HG02759 (cell line): ENCODE results near the gene SUSD6.
"Not testable (repeated sequence)": the region's sequence is repeated elsewhere in the genome, so short reads cannot be mapped to it uniquely, and the experiment has no call there.

Source experiments
- ATAC-seq: cut with Tn5 transposase; IDR thresholded peaks from one replicate; pipeline ENCODE4 v1.9.1; 2021; ENCODE audit warnings: mild to moderate bottlenecking, moderate library complexity; ENCODE audit not compliant: unreplicated experiment

The SUSD6 gene

DNA sequence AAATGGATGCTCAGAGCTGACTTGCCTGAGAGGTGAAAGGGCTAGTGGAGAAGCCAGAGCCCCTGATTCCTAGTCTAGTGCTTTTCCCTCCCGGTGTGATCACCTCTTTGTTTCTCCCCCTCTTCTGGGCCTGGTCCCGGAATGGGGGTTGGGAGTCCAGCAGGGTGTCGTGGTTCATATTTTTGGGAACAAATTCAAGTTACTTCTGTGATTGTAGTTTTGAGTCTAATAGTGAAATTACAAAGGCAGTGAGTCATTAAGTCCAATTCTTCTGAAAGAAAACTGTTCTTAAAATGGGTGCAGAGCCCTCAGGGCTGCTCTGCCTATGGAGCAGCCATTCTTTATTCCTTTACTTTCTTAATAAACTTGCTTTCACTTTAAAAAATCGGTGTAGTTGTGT lies 7.6 kb downstream of the SUSD6 start:
- ATAC-seq = no peak

DNA sequence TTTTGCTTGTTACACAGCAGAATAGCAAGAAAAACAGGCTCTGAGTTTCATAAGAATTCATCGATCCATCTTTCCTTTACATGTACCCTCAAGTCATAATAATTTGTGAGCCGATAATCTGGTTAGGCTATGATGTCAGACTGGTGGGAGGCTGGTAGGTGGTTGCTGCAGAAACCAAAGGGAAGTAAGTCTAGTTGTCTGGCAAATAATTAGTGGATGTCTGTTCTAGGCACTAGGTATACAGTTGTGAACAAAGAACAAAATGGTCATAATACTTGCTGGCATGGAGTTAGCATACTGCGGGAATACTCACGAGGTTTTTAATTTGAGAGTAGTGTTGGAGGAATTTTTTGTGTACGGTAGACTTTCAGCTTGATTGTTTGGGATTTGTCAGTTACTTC lies 8.8 kb downstream of the SUSD6 start:
- ATAC-seq = no peak

DNA sequence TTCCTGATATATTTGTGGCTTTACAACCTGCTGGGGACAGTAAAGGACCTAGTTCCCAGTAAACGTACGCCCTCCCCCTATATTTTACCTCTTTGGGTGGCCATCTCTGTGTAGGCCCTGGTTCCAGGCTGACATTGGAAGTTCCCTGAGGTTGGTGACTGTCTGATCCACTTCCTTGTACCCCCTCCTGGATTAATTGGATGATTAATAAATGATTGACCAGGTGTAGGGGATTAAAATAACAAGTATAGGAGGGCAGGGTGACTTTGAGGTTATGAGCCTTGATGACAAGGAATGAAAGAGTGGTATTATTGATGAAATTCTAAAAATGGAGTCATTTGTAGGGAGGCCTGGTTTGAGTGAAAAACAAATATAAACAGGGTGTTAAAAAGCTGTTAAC lies 9.6 kb downstream of the SUSD6 start:
- ATAC-seq = no peak

DNA sequence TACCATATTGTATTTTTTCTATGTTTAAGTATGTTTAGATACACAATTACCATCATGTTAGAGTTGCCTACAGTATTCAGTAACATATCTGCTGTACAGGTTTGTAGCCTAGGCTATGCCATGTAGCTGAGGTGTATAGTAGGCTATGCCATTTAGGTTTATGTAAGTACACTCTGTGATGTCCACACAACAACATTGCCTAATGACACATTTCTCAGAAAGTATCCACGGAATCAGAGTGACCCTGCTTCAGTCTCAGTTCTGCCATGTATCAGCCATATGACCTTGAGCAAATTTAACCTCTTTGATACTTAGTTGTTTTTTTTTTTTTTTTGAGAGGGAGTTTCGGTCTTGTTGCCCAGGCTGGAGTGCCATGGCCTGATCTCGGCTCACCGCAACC lies 12.7 kb downstream of the SUSD6 start:
- ATAC-seq = no peak

DNA sequence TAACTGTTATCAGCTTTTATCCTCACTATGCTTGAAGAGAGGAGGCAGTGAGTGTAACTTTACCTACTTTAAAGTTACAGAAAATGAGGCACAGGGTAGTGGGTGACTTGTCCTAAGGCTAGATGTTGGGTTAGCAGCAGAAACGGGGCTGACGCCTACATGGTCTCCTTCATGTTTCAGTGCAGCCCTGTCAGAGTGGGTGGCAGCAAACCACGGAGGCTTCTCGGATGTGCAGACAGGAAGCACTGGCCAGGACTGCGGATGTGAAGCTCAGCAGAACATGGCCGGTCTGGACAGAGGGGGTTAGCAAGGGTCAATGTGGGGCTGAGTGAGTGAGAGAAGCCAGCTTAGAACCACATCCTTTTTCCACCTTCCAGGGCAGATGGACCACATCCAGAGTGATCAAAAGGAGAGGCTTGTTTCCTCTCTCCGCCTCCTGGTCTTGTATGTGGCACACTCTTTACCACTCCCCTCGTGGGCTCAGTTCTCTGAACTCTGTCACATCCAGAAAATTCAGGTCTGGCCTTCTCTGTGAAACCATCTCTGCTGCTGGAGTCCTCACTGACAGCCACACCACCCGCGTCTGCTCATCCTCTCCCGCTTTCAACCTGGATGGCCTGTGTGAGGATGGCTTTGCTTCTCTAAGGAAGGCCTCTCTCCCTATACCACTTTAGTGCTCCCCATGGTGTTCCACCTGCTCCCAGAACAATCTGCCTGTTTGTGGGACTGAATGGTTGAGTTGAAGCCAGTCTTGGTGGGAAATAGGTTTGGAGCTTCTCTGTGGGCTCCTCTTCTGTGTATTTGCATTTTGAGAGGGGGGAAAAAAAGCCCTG lies 14.1 kb downstream of the SUSD6 start:
- ATAC-seq = peak; percentile 83

DNA sequence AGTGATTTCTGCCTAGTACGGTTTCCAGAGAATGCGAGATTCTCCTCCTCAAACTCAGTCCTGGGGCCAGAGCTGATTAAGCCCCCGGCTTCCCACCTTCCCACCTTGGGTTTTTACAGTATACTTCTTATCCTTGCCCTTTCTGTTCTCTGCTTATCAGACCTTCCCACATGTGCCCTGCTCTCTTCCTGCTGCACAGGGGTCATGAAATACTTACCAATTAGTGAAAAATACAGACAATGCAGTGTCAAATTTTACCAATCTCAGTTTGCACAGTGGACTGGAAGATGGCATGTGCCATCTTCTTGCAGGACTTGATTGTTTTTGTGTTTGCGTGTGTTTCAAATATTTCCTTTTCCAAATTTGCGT lies 14.7 kb downstream of the SUSD6 start:
- ATAC-seq = no peak

DNA sequence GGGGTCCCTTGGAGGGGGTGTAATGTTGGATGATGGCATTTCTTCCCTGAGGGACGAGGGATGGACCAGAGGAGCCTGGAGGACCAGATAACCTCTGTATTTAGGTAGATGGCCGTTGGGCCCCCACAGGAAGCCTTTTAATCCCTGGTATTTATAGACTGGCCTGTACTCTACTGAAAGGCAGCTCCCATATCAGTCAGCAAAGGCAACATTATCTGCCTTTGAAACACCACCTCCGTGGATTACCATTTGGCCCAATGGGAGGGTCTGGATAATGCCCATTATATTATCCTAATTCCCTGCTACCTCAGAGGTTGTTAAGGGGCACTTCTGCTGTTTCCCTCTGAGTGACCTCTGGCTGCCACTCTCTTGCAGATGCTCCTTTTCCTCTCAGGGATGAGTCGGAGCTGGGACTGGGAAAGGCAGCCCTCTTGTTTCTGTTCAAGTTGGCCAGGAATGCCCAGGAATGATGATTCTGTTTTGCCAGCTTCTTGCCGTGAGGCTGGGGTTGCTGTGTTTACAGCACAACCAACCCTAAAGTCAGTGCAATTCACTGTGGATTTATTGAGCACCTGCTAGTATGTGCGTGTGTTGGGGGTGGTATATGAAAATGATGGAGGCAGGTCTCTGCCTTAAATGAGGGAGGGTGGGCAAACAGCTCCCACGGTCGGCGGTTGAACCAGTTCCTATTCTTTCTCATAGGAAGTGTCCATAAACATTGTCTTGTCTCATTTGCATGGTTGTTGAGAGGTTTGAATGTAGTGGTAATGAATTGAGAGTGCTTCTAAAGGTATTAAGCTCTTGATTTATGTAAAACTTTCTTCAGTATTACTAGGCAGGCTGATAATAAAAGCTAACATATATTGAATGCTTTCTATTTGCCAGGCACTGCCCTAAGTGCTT lies 18.1 kb downstream of the SUSD6 start:
- peak; percentile 47 for ATAC-seq

DNA sequence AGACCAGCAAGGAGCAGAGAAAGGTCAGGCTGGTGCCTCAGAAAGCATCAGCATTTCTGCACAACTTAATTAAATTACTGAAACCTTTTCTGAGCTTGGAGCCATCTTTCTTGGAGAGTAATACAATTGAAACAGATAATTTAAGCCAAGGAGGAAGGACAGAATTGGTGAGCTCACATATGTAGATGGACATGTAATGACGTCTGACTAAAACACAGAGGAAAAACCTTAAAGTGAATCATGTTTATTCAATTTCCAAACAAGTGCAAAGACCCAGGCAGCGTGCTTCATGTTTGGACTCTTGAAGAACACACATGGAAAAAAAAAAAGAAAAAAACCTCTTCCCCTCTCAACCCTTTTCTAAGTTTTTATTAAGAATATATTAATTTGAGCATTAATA lies 19.0 kb downstream of the SUSD6 start:
- no peak for ATAC-seq

DNA sequence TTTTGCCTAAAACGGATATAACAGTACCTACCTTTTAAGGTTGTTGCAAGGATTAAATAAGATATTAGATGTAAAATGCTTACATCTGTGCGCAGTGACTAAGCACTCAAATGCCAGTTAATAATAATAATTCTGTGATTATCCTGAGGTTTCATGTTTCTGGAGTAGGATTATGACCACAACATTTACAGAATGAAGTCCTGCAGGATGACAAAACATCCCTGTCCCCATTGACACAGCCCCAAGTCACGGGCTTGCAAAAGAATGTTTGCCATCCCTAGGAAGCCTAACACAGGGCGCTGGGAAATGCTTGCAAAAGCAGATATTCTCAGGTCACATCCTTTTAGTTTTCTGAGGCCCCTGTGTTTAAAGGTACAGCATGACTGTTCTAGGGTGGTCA lies 20.1 kb downstream of the SUSD6 start:
- ATAC-seq = no peak

DNA sequence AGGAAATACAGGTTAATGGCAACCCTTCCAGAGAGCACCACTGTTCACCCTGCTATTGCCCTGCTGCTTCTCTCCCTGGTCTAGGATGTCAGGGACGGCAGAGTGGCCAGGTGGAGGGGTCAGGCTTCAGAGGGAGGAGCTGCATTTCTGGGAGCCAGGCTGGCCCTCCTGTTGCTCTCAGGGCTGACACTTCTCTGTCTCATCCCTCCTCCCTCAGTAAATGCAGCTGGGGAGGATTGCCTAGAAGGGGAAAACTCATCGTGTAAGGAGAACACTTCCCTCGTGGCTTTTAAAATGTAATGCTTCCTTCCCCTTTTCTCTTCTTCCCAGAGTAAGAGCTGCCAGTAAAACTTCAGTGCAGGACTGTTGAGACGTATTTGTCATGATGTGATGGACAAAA lies 20.8 kb downstream of the SUSD6 start:
- ATAC-seq = no peak

DNA sequence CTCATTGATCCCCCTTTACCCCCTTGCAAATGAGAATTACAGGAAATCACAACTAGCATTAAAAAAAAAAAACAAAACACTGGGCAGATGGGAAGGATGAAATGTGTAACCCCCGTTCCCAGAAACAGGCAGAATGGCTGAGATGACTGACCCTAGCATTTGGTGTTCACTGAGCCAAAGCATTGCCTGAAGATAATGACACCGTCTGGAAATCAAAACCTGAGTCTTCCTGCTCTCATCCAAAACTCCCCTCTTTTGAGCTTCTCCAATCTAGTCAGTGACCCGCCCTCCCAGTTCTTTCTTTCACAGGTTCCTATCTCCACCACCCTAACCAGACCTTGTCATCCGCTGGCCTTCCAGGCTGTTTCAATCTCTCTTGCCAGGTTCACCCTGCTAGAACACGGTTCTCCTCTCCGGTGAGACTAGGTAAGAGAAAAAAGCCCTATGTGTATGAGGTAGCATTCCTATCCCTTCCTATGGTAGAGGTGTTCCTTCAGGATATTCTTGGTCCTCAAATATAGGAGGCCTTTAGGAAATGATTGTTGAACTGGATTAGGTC lies 21.3 kb downstream of the SUSD6 start:
- ATAC-seq = no peak

DNA sequence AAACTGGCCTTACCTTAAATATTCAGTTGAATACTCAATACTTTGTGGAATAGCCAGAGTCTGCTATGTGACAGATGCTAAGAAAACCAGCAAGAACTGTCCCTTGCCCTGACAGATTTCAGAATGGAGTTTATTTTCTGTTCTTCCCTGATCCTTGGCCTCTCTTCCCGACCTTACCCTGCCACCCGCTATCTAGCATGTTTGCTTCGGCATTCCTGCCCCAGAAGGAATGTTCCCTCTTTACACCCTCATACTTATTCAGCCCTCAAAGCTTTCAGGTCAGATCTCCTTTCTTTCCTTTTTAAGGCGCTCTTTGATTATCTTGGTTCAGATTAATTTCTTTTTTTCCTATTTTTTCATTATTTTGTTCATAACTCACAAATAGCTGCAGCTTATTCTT lies 21.8 kb downstream of the SUSD6 start:
- no peak for ATAC-seq

DNA sequence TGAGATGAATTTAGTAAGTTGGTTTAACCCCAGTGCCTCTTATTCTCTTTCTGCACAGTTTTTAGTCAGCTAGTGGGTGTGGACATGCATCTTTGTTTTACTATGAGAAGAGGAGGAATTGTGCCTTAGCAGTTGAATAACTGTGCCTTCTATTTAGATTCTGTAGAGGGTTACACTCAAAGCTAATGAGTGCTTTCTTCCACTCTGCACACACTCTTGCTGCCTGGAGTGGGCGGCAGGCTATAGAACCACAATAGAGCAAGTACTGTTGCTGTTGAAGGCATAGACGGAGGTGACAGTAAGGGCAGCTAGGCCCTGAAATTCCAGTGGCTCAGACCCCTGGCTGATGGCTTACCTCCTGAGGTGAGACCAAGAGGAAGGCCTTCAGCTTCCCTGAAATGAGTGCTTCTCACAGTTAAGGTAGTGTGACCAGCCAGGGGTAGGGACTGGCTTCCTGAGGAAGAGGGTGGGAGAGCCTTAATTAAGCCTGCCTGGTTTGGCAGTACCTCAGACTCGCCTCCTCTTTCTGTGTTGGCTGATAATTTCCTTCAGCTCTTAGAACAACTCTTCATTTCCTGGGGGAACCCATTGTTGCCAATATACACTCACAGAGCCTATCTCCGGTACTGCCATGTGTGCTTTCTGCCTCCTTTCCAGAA lies 24.7 kb downstream of the SUSD6 start:
- ATAC-seq = peak; percentile 37

DNA sequence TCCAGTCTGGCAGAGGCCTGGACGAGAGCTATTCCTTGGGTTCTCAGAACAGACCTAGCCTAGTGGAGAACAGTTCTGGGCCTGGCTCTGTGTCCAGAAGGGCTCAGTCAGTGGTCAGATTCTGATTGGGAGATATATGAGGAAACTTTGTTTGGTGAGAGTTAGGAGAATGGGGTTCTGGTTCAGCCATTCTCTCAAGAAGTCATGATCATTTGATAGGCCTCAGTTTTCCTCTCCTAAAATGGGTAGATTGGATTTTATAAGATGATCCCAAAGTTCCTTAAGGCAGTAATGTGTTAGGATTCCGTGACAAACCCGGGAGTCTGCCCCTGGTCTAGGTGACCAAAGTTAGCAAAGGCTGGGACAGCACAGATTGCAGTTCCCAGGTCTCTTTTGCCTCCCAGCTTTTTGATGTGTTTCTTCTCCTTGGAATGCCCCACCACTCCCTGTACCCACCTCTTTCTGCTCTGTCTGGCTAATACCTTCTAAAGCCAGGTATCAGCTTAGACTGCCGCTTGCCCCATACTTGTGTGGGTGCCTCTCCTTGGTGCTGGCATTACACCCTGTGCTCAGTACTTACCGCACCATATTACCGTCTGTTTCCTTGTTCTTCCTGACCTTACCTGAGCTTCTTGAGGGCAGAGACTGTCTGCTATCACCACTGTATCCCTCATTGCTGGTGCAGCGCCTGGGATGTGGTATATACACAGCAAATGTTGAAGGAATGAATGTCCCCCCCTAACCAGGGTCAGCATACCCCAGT lies 25.5 kb downstream of the SUSD6 start:
- no peak for ATAC-seq

DNA sequence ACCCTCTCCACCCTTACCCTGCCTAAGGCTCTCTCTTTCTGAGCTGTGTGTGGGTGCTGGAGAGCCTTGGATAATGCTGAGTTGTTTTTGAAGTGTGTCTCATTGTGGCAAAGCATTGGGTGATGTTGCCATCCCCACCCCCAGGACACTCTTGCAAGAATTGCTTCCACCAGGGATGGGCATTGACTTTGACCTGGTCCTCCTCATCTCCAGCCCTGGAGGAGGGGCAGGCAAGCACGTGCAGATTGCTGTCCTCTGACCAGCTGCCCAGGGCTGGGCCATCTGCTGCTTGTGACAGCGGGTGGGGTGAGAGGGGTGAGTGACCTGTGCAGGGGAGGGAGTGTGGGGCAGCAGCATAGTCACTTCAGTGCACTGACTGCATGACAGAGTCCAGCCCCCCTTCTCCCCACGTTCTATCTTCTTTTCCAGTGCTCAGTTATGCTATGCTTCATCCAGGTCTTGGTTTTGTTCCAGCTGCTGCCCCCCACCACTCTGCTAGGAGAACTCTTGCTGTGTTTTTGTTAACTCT lies 26.2 kb downstream of the SUSD6 start:
- ATAC-seq = no peak

DNA sequence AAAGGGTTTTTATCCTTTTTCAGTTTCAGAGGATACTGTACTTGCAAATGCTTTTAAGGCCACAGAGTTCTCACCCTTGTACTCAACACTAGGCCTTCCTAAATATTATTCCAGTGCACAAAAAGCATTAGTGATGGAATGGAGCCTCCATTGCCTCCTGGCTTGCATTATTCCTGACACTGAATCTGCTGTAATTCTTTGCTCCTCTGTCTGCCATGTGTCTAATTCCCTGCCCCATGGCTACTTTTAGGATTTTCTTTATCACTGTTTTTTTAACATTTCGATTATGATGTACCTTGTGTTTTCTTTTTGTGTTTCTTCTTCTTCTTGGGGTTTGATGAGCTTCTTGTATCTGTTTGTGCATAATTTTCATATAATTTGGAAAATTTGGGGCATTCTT lies 29.5 kb downstream of the SUSD6 start:
- ATAC-seq = no peak

DNA sequence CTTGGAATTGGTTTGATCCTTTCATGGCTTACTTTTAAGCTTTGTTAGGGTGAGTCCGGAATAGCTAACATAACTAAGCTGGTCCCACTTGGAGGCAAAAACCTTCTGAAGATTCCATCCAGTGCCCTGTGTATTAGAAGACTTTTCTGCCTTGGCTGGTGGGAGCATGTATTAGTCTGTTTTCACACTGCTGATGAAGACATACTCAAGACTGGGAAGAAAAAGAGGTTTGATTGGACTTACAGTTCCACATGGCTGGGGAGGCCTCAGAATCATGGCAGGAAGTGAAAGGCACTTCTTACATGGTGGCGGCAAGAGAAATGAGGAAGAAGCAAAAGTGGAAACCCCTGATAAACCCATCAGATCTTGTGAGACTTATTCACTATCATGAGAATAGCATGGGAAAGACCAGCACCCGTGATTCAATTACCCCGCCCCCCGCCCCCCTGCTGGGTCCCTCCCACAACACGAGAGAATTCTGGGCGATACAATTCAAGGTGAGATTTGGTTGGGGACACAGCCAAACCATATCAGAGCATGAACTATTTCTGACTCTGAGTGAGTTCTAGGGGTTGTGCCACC lies 30.9 kb downstream of the SUSD6 start:
- ATAC-seq = not testable (repeated sequence)

DNA sequence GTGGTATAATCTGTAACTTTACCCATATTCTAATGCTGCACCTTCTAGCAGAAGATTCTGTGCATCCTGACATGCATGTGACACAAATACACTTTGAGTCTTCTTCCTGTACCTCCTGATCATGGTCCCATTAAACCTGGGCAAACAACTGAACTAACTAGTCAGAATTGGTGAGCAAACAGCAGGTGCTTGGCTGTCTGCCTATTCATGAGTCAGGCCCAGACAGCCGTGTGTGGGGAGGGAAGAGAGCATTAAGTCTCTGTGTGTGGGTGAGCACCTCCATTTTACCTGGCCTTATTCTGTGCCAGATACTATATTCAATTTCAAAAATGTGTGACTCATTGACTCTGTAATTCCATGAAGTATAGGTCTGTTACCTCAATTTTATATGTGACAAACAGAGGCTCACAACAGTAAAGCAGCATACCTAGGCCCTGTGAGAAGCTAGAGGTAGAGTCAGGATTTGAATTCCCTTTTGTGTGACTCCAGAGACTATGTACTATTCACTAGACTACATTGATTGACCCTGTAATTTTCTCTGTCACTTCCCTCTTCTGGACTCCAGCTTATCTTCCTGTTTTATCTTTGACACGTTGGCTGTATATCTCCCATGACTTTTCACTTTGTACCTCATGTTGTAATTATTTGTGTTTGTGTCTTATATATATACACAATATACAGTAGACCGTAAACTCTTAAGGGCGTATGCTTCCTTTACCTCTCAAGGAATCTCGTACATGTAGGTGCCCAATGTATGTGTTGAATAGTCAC lies 32.2 kb downstream of the SUSD6 start:
- no peak for ATAC-seq

DNA sequence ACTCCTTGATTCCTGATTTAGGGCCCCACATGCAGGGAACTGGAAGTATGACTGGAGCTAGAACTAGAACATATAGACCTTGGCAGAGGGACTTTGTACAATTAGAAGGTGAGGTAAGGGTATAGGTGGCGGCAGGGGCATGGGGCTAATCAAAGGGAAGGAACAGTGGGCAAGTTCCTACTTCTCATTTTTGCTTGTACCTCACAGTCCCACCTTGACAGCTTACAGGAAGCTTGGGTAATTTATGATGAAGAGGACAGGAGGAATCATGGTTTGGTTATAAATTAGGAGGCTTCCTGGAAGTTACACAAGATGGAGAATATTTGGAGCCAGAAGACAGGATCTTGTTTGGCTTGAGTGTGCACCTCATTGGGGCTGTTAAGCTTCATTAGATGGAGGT lies 33.4 kb downstream of the SUSD6 start:
- no peak for ATAC-seq
